Effector memory CD8-positive, alpha-beta T cell (primary cell): ENCODE data around the gene HERPUD2.

Experiments used
- ATAC-seq: fragments of 150-1000 bp; cut with Tn5 transposase; replicated peaks from 2 replicates; pipeline ENCODE4 v1.10.0; 2021; ENCODE audit warnings: mild to moderate bottlenecking, moderate library complexity
- DNase-seq, 3 experiments: peaks; one replicate each; pipeline ENCODE4 v3.0.0; 2021
- H3K27ac Mint-ChIP-seq, 2 donors: one replicate each; pipeline ENCODE4 v1.8.0; 2022; ENCODE audit warnings: mild to moderate bottlenecking in 2 of 2, mixed read lengths in 2 of 2, moderate library complexity in 2 of 2
- H3K27me3 Mint-ChIP-seq, 2 donors: one replicate each; pipeline ENCODE4 v1.8.0; 2022; ENCODE audit warnings: mixed read lengths in 2 of 2
- H3K36me3 Mint-ChIP-seq: one replicate; pipeline ENCODE4 v1.8.0; 2022; ENCODE audit warnings: mild to moderate bottlenecking, moderate library complexity, mixed read lengths; ENCODE audit not compliant: insufficient read depth
- H3K4me1 Mint-ChIP-seq, 2 donors: one replicate each; pipeline ENCODE4 v1.8.0; 2022; ENCODE audit warnings: low read depth in 2 of 2, mixed read lengths in 2 of 2
- H3K4me3 Mint-ChIP-seq, 2 donors: one replicate each; pipeline ENCODE4 v1.8.0; 2022; ENCODE audit warnings: mild to moderate bottlenecking in 2 of 2, mixed read lengths in 2 of 2, moderate library complexity in 2 of 2
- H3K9me3 Mint-ChIP-seq, 2 donors: one replicate each; pipeline ENCODE4 v1.8.0; 2022; ENCODE audit warnings: mixed read lengths in 2 of 2

HERPUD2 gene

DNA sequence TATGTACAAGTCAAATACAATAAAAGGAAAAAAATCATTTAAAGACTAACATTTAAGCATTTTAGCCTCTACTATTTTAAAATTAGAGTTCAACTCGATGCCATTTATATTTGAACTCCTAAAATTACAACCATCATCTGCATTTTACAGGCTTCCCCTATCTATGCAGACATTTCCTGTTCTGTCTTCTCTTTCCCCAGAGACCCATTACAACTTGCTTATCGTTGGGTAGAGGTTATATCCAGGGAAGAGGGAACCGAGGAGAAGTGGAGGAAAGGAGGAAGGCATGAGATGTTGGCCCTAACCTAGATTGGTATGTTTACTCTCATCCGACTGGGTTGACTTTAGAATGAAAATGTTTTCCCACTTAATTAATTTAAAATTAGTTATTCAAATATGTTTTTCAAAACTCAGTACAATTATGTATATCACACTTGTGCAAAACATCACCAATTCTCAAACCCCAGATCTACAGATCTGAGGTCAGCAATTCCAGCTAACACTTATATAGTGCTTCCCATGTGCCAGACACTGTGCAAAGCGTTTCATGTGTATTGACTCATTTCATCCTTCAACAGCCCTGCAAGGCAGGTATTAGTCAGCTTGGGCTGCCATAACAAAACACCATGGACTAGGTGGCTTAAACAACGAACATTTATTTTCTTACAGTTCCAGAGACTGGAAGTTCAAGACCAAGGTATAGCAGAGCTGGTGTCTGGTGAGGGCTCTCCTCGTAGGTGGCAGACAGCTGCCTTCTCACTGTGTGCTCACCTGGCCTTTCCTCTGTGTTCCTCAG lies 27.3 kb upstream of the HERPUD2 start:
- no peak overlapping the region for H3K4me3 Mint-ChIP-seq
- H3K36me3 Mint-ChIP-seq: peaks cover 6% of the 10 kb centered on the region
- ATAC-seq (no peak), DNase-seq (no peak)
- peak overlapping the region; percentile 93 for H3K27ac Mint-ChIP-seq
- peaks cover 32 to 43% of the 10 kb centered on the region in 2 donors for H3K4me1 Mint-ChIP-seq
- no peaks in the 10 kb centered on the region for H3K27me3 Mint-ChIP-seq
- H3K9me3 Mint-ChIP-seq: peaks cover 0 to 4% of the 10 kb centered on the region in 2 donors

DNA sequence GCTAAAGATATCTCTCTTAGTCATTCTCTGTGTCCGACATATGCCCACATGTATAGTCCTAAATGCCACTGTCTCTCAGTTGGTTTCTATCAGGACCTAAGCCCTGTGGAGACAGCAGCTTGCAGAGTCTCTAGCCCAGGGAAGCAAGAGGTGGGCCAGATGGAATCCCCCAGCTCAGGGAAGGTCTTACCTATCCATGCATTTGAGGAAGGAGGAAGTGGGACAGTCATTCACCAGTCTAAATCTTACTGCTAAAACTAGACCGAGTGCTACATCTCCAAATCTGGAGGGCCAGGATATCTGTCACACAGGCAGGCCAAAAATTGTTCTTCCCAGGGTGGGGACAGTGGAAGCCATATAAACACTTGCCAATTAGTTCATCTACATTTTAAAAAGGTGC lies 26.4 kb upstream of the HERPUD2 start:
- ATAC-seq (no peak), DNase-seq (no peak)
- Mint-ChIP-seq H3K36me3 (peaks cover 6% of the 10 kb centered on the region), H3K27ac (peak overlapping the region in 1 of 2 donors; percentile 61), H3K4me3 (no peak overlapping the region), H3K9me3 (peaks cover 0 to 4% of the 10 kb centered on the region in 2 donors), H3K27me3 (no peaks in the 10 kb centered on the region), H3K4me1 (peaks cover 24 to 39% of the 10 kb centered on the region in 2 donors)

DNA sequence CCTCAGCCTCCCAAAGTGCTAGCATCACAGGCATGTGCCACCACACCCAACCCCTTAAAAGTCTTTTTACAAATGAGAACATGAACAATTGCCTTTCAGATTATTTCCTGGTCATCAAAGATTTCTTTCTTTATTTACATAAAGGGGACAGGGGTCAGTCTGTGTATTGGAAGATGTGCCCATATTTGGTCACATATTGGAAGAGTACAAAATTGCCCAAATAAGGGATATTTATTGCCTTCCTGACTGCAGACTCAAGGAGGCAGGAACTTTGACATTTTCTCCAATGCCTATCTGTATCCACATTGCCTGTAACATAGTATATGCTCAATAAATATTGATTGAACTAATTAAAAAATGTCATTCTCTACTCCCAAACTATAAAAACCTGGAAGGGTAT lies 25.9 kb upstream of the HERPUD2 start:
- H3K4me3 Mint-ChIP-seq: no peak overlapping the region
- H3K36me3 Mint-ChIP-seq: peaks cover 6% of the 10 kb centered on the region
- no peak overlapping the region for H3K27ac Mint-ChIP-seq
- no peaks in the 10 kb centered on the region for H3K27me3 Mint-ChIP-seq
- peaks cover 21 to 34% of the 10 kb centered on the region in 2 donors for H3K4me1 Mint-ChIP-seq
- ATAC-seq: no peak
- H3K9me3 Mint-ChIP-seq: peaks cover 0 to 4% of the 10 kb centered on the region in 2 donors
- no peak for DNase-seq

DNA sequence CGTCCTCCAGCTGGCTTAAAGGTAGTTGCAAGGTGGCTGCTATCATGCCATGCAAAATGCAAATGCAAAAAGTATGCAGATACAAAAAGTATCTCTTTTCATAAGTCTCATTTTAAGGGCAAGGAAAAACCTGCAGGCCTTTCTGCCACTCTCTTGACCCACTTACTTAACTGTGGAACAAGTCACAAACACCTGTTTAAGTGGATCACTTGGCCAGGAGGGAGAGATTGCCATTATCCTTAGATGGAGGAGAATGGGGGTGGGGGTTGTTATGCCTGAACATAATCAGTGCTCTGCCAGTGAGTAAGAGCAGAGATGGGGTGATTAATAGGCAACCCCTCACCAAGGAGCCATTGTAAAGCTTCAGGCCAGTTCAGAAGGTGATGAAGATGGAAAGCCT lies 25.1 kb upstream of the HERPUD2 start:
- H3K9me3 Mint-ChIP-seq: peaks cover 0 to 4% of the 10 kb centered on the region in 2 donors
- no peak for DNase-seq
- H3K27ac Mint-ChIP-seq: peak overlapping the region in 1 of 2 donors; percentile 52
- H3K4me1 Mint-ChIP-seq: peaks cover 17 to 30% of the 10 kb centered on the region in 2 donors
- no peaks in the 10 kb centered on the region for H3K27me3 Mint-ChIP-seq
- no peak overlapping the region for H3K4me3 Mint-ChIP-seq
- H3K36me3 Mint-ChIP-seq: peaks cover under 1% of the 10 kb centered on the region
- no peak for ATAC-seq

DNA sequence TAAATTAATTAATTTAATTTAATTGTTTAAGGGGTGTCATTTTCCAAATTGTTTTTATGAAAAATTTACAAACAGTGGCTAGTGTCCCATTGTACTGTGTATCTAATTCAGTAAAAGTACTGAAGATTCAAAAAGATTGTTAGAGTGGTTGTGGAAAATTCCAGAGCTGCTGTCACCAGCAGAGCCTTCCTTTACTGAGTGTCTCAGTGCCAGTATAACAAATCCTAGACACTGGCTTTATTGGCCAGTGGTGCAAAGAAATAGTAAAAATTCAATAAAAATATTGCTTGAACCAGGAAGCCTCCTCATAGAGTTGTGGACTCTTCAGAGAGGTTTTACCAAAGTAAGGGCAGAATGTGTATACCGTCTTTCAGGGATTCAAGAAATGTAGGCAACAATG lies 23.1 kb upstream of the HERPUD2 start:
- Mint-ChIP-seq H3K4me3 (no peak overlapping the region), H3K27ac (no peak overlapping the region), H3K9me3 (peaks cover 0 to 3% of the 10 kb centered on the region in 2 donors), H3K36me3 (no peaks in the 10 kb centered on the region), H3K4me1 (peaks cover 12 to 16% of the 10 kb centered on the region in 2 donors), H3K27me3 (no peaks in the 10 kb centered on the region)
- DNase-seq (no peak), ATAC-seq (no peak)

DNA sequence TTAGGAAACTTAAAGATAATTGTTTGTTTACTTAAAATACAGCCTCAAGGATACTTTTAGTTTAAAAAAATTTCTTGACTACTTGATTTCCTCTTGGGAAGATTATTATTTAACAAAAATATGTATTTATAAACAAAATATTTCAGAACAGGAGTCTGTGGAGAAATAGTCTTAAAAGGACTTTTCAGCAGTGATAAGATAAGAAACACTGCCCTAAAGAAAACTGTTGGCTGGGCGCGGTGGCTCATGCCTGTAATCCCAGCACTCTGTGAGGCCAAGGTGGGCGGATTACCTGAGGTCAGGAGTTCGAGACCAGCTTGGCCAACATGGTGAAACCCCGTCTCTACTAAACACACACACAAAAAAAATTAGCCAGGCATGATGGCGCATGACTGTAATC lies 22.6 kb upstream of the HERPUD2 start:
- H3K36me3 Mint-ChIP-seq: no peaks in the 10 kb centered on the region
- H3K4me3 Mint-ChIP-seq: no peak overlapping the region
- ATAC-seq: no peak
- H3K9me3 Mint-ChIP-seq: no peaks in the 10 kb centered on the region
- no peak for DNase-seq
- no peak overlapping the region for H3K27ac Mint-ChIP-seq
- H3K4me1 Mint-ChIP-seq: peaks cover 8 to 11% of the 10 kb centered on the region in 2 donors
- H3K27me3 Mint-ChIP-seq: no peaks in the 10 kb centered on the region

DNA sequence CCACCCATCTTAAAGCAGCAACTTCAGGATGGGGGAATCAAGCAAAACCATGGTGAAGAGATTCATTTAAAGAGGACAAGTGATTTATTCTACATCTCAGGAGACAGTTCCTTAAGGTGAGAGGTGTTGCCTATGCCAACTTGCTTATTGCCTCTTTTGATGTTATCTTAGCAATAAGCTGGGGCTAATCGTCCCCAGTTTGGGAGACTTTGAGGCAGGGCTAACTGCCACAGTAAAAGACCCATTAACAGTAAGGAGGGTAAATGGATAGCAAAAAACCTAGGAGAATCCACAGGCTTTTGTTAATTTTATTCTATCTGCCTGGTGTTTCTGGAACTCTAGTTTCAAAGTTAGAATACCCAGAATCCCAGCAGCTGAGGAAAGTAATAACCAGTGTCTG lies 22.1 kb upstream of the HERPUD2 start:
- H3K27me3 Mint-ChIP-seq: no peaks in the 10 kb centered on the region
- no peak overlapping the region for H3K27ac Mint-ChIP-seq
- DNase-seq (no peak), ATAC-seq (no peak)
- H3K9me3 Mint-ChIP-seq: no peaks in the 10 kb centered on the region
- no peak overlapping the region for H3K4me3 Mint-ChIP-seq
- H3K4me1 Mint-ChIP-seq: peaks cover 8% of the 10 kb centered on the region in 2 donors
- no peaks in the 10 kb centered on the region for H3K36me3 Mint-ChIP-seq

DNA sequence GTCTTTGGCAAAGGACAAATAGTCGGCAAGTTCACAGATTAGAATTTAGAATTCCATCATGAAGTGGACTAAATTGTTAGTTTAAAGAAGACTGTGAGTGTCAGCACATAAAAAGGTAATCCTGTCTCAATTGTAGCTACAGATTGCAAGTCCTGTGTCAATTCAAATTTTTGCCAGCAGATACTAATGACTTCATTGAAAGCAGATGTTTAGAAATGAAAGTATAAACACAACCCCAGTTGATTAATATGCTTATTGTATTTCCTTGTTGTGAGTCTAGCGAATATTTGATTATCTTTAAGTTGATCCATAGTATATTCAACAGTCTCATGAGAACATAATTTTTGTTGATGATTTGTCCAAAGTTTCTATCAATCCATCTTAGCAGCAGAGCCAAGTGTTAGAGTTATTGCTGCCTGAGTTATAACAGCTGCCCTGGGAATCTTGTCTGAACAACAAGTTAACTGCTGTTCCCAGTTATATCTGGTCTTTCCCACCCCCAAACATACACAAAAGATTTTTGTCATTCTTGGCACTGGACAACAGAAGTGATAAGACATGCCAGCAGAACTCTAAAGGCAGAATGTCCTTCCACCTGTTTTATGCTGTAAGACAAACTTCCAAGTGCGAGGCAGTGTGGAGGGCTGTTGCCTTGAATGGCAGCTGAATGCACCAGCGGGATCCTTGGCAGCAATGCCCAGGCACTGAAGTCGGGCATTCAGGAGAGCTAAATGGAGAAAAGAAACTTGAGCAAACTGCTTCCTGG lies 21.3 kb upstream of the HERPUD2 start:
- no peaks in the 10 kb centered on the region for H3K36me3 Mint-ChIP-seq
- DNase-seq (no peak), ATAC-seq (no peak)
- no peaks in the 10 kb centered on the region for H3K27me3 Mint-ChIP-seq
- peaks cover 8% of the 10 kb centered on the region in 2 donors for H3K4me1 Mint-ChIP-seq
- H3K9me3 Mint-ChIP-seq: no peaks in the 10 kb centered on the region
- H3K27ac Mint-ChIP-seq: no peak overlapping the region
- no peak overlapping the region for H3K4me3 Mint-ChIP-seq

DNA sequence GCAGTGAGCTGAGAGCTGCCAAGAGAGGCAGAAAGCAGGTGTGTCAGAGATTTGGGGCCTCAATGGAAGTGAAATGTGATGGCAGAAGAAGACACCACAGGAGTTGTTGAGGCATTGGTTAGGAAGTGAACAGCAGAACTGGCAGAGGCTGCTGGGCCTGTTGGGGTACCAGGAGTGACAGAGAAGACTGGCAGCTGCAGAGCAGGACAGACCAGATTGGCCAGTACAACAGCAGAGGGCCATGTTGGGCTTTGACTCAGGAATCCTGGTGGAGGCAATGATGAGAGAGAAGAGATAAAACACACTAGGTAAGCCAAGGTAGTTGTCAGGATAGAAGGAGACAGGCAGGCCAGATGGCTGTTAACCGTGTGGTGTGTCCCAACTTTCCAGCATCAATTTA lies 19.9 kb upstream of the HERPUD2 start:
- H3K36me3 Mint-ChIP-seq: peaks cover 4% of the 10 kb centered on the region
- H3K4me1 Mint-ChIP-seq: peaks cover 11 to 14% of the 10 kb centered on the region in 2 donors
- no peak overlapping the region for H3K4me3 Mint-ChIP-seq
- DNase-seq: no peak
- peak overlapping the region in 1 of 2 donors; percentile 31 for H3K27ac Mint-ChIP-seq
- H3K9me3 Mint-ChIP-seq: no peaks in the 10 kb centered on the region
- H3K27me3 Mint-ChIP-seq: no peaks in the 10 kb centered on the region
- no peak for ATAC-seq

DNA sequence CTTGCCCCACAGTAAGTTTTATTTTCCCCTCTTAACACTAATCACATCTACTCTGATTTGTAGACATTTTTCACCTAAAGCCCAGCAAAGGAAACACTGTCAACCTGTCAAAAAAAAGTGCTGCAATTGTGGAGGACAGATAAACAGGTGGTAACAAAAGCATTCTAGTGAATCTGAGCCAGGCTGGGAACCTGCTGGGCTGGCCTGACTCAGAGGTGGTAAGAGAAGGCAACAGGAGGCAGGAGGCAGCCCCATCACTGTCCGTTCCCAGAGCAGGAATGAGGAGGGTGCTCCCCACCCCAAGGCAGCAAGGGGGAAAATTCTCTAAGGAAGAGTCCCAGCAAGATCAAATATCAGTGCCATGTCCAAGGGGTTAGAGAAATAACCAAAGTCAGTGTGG lies 19.5 kb upstream of the HERPUD2 start:
- Mint-ChIP-seq H3K36me3 (peaks cover 7% of the 10 kb centered on the region), H3K27ac (peak overlapping the region; percentile 31 to 50), H3K4me3 (no peak overlapping the region)

DNA sequence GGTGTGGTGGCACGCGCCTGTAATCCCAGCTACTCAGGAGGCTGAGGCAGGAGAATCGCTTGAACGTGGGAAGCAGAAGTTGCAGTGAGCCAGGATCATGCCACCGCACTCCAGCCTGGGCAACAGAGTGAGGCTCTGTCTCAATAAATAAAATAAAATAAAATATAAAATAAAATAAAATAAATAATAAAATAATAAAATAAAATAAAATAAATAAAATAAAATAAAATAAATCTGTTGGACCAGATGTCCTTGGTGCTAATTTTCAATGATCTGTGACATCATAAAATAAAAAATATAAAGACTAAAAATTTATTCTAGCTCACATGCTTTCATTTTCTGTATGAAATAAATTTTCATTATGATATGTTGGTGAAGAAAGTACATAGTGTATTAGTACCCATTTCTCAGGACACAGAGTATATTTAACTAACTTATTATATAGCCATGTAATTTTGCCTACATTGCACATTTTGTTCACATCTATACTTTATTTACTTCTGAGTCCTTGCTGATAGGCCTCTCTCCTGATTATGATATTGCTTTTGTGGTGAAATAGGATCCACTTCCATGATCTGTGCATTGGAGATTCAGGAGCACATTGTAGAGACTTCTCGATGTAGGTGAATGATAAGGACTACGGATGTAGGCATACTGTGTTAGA lies 17.8 kb upstream of the HERPUD2 start:
- Mint-ChIP-seq H3K4me3 (no peak overlapping the region), H3K9me3 (no peaks in the 10 kb centered on the region), H3K27me3 (no peaks in the 10 kb centered on the region), H3K4me1 (peaks cover 15 to 20% of the 10 kb centered on the region in 2 donors), H3K27ac (no peak overlapping the region), H3K36me3 (peaks cover 10% of the 10 kb centered on the region)
- DNase-seq (no peak), ATAC-seq (no peak)

More for the DNA sequence above, 19.5 kb upstream of the HERPUD2 start:
- DNase-seq: no peak
- Mint-ChIP-seq H3K4me1 (peaks cover 14 to 18% of the 10 kb centered on the region in 2 donors), H3K9me3 (no peaks in the 10 kb centered on the region), H3K27me3 (no peaks in the 10 kb centered on the region)
- no peak for ATAC-seq

DNA sequence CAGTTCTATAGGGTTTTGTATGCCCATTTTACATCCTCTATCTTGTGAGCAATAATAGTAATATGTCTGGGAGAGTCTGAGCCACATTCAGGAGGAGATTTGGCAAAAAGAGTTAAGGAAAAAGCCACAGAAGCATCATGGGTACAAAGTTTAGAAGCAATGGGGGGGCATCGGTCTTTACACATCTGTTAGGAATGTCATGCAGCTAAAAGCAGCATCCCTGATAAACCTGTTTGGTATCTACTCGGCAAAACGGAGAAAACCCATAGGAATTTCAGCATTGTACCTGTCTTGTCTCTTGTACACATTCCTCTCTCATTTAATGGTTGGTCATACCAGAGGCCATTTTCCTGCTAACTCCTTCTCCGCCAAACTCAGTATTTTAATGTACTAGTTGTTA lies 12.5 kb upstream of the HERPUD2 start:
- ATAC-seq (no peak), DNase-seq (no peak)
- no peaks in the 10 kb centered on the region for H3K27me3 Mint-ChIP-seq
- no peak overlapping the region for H3K4me3 Mint-ChIP-seq
- no peak overlapping the region for H3K27ac Mint-ChIP-seq
- H3K4me1 Mint-ChIP-seq: peaks cover 10 to 15% of the 10 kb centered on the region in 2 donors
- no peaks in the 10 kb centered on the region for H3K9me3 Mint-ChIP-seq
- peaks cover 10% of the 10 kb centered on the region for H3K36me3 Mint-ChIP-seq

DNA sequence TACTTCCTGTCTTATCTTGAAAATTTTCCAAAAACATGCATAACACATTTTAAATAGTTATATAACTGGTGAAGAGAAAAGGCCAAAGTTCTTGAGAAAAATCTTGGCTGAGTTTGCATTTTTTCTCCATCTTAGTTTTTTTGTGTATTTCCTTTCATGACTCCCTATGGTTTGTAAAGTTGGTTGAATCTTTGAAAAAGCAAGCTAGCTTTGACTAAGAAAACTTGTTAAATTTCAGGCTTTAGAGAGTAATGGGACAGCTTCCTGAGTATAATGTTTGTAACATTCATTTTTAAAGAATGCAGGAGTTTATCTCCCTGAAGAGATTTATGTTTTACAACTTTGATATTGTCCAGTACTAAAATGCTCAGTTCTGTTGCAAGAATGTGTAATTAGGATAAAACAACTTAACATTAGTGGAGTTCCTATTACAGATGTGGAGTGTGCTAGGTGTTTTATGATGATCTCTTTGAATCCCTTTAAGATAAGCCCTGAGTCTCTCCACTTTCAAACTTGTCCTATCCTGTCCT lies 11.1 kb upstream of the HERPUD2 start:
- ATAC-seq: no peak

More for the DNA sequence above, 11.1 kb upstream of the HERPUD2 start:
- Mint-ChIP-seq H3K9me3 (no peaks in the 10 kb centered on the region), H3K36me3 (peaks cover 10% of the 10 kb centered on the region), H3K4me3 (no peak overlapping the region), H3K27ac (no peak overlapping the region), H3K4me1 (peaks cover 10 to 15% of the 10 kb centered on the region in 2 donors), H3K27me3 (no peaks in the 10 kb centered on the region)
- no peak for DNase-seq
